Thoracic aorta endothelial cell (primary cell): ENCODE results near the gene BRK1. TPM values are rescaled to one million over a fixed set of nuclear protein-coding genes. Genes with fewer than 3 reads are reported as not detected.

ENCODE experiments used
- total RNA-seq: library from RNA; depleted of rRNA; stranded (reverse); fragments of >200 nt; gene quantifications from 2 replicates; pipeline ENCODE4 v1.2.3, GENCODE V29; 2012

Gene BRK1
- 108 and 110 TPM in 2 replicates for total RNA-seq

DNA sequence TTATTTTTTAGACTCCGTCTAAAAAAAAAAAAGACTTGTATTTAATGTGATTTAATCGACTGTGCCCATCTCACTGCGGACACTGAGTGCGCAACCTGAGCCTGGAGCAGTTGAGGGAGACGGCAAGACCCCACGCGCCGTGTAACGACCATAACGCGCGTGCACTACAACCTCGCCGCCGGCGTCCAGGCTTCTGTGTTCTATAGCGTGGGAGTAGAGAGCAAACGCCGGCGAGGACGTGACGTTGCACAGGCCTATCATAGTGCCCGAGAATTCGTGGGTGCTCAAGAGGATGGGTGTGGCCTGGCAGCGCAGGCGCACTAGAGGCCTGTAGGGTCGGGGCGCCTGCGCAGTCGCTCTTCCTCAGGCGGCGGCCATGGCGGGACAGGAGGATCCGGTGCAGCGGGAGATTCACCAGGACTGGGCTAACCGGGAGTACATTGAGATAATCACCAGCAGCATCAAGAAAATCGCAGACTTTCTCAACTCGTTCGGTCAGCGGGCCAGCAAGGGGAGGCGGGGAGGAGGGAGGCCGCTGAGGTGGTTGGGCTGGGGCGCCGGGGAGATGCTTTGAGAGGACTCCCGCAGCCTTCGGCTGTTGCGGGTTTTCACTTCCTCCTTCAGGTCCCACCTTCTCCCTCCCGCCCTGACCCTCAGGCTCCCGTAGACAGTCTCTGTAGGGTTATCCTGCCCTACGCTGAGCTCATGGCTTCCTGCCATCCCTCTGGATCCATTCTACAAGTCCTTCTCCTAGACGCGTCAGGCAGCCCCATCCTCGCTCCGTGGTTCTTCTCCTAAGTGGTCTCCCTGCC is at the start of gene BRK1:
BRK1 (plus strand) TSS at position 350 of the 812 bp plus-strand sequence; CDS start at position 377, 27 bp downstream.

DNA sequence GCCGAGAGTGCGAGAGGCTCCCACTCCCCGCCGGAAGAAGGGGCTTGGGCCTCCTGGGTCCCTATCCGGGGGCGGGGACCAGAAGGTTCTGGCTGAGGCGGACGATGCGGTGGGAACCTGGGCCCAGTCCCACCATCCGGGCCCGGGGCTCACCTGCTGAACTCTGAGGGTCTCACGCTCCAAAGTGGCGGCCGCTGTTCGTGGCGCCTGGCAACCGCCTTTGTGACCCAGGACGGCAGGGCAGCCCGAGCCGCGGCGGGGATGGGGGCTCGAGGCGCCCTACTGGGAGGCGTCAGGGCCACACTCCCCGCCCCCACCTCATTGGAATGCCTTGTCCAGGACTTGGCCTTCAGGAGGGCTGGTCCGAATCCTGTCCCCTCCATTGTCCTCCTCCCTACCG is 7.4 kb upstream of the BRK1 start, which contains the start of gene FANCD2OS:
FANCD2OS (minus strand) TSS at position 165 of the 400 bp plus-strand sequence. CDS start 3,481 bp downstream, outside the sequence.

DNA sequence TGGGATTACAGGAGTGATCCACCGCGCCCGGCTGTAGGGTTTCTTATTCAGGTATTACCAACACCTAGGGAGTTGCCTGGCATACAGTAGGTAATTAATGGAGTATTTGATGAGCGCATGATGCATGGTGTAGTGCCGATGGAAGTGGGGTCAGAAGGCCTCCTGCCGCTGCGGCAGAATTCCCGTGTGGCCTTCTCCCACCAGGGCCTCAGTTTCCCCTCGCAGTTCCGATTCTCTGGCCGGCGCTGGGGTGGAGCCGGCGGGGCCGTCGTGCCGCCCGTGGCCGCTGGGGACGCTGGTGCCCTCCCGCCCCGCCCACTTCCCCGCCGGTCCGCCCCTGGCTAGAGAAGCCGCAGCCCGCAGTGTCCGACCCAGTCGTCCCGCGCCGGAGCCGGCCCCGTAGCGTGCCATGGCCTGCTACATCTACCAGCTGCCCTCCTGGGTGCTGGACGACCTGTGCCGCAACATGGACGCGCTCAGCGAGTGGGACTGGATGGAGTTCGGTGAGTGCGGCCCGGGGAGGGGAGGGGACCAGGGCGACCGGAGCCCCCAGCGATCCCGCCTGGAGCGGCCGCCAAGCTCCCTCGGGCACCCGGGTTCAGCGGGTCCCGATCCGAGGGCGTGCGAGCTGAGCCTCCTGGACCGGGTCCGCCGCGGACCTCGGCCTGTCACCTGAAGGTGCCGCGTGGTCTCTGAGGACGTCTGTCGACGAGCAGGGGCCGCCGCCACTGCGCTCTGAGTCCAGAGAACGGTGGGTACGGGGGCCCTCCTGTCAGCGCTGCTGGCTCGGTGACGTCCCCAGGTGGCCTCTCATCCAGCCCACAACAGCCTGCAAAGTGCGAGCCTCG is 49.3 kb downstream of the BRK1 start, which contains the start of gene IRAK2:
IRAK2 (plus strand) TSS at position 374 of the 848 bp plus-strand sequence; CDS start at position 410, 36 bp downstream.

Other genes with a start within 250 kb of the BRK1 start
- gene CIDEC, start 235.4 kb upstream of the BRK1 start, total RNA-seq = not detected in 2 replicates
- 23.1 and 27.0 TPM in 2 replicates for gene JAGN1, start 225.1 kb upstream of the BRK1 start, total RNA-seq
- gene IL17RE, start 212.8 kb upstream of the BRK1 start, total RNA-seq = 0.13 and 0.29 TPM in 2 replicates
- gene IL17RC, start 198.6 kb upstream of the BRK1 start, total RNA-seq = 14.5 and 14.6 TPM in 2 replicates
- 14.7 and 15.2 TPM in 2 replicates for gene CRELD1, start 181.8 kb upstream of the BRK1 start, total RNA-seq
- gene PRRT3, start 163.3 kb upstream of the BRK1 start, total RNA-seq = 1.3 TPM in 2 replicates
- gene EMC3, start 128.8 kb upstream of the BRK1 start, total RNA-seq = 51.5 and 60.7 TPM in 2 replicates
- gene FANCD2, start 89.2 kb upstream of the BRK1 start, total RNA-seq = 38.4 and 52.9 TPM in 2 replicates
- not detected in 2 replicates for gene FANCD2OS, start 7.4 kb upstream of the BRK1 start, total RNA-seq
- gene VHL, start 26.1 kb downstream of the BRK1 start, total RNA-seq = 47.2 and 53.1 TPM in 2 replicates
- 22.1 and 24.8 TPM in 2 replicates for gene IRAK2, start 49.2 kb downstream of the BRK1 start, total RNA-seq
- 23.0 and 23.9 TPM in 2 replicates for gene TATDN2, start 132.8 kb downstream of the BRK1 start, total RNA-seq
- not detected in 2 replicates for gene GHRL, start 177.3 kb downstream of the BRK1 start, total RNA-seq
- gene SEC13, start 205.4 kb downstream of the BRK1 start, total RNA-seq = 221 and 227 TPM in 2 replicates